HepG2 (cell line): Measurements from ENCODE around the gene IGFBP7. TPM values are rescaled to one million over a fixed set of nuclear protein-coding genes. Genes with fewer than 3 reads are reported as not detected.

Experiments
- ATAC-seq: fragments of 200-7000 bp; cut with Tn5 transposase; 3 replicates; pipeline ENCODE4 v1.9.1; 2020; ENCODE audit warnings: mild to moderate bottlenecking, moderate library complexity
- BruUV-seq: library from RNA; stranded (reverse); fragments of 400-500 nt; replicated peaks from 2 replicates; lab custom pipeline; 2021; lab: Mats Ljungman, UMichigan
- CTCF ChIA-PET: fragments of 300-600 bp; formaldehyde crosslinking; extraction: SDS; loops from one replicate; lab custom pipeline; 2021; ENCODE audit warnings: low total read pairs, inconsistent platforms, low intra/inter-chr PET ratio; lab: Yijun Ruan, JAX
- POLR2A ChIA-PET: fragments of 350-600 bp; sonication (Branson Sonifier 250); formaldehyde crosslinking; loops from one replicate; lab custom pipeline; 2020; ENCODE audit warnings: antibody characterized with exemption, inconsistent platforms; lab: Yijun Ruan, JAX
- DNase-seq: peaks from one replicate; pipeline ENCODE4 v3.0.0-alpha.2; 2015; ENCODE audit warnings: low spot score
- FAIRE-seq: peaks from 3 replicates; lab custom pipeline; 2011; peaks lifted over from hg19 to GRCh38; lab: Jason Lieb, UNC
- H2AFZ ChIP-seq: one replicate; pipeline ENCODE4 v1.6.1; 2011; ENCODE audit warnings: low read length, inconsistent platforms
- H3K27ac ChIP-seq: fragments of 300-600 bp; 3 replicates; pipeline ENCODE4 v1.8.0; 2011; ENCODE audit warnings: mixed run types, mild to moderate bottlenecking, mixed read lengths, low read length, inconsistent platforms; ENCODE audit not compliant: insufficient read depth; ENCODE audit errors: extremely low read length
- H3K27me3 ChIP-seq, 2 experiments: fragments of 200-600 bp in 1 of 2; 2 replicates in 1 of 2; 3 replicates in 1 of 2; pipeline versions ENCODE4 v1.6.0 to v1.8.0; 2011; ENCODE audit warnings: low read length in 2 of 2, mild to moderate bottlenecking in 2 of 2, moderate library complexity in 2 of 2, inconsistent platforms in 1 of 2; ENCODE audit not compliant: insufficient read depth in 2 of 2, control insufficient read depth in 1 of 2
- H3K36me3 ChIP-seq, 2 experiments: fragments of 200-600 bp in 1 of 2; replicated peaks in 1 of 2; 2 replicates in 1 of 2; 3 replicates in 1 of 2; pipeline versions ENCODE4 v1.5.1 to v1.8.0; 2011; ENCODE audit warnings: low read length in 2 of 2, inconsistent platforms in 1 of 2; ENCODE audit not compliant: insufficient read depth in 2 of 2, control insufficient read depth in 1 of 2
- H3K4me1 ChIP-seq: 2 replicates; pipeline ENCODE4 v1.5.1; 2012; ENCODE audit warnings: low read length, inconsistent platforms; ENCODE audit not compliant: insufficient read depth
- H3K4me2 ChIP-seq: 2 replicates; pipeline ENCODE4 v1.6.0; 2011; ENCODE audit warnings: low read depth, low read length, inconsistent platforms
- H3K4me3 ChIP-seq, 3 experiments: fragments of 200-600 bp in 1 of 3; sonication (generic), shearing (Covaris generic) in 1 of 3; replicated peaks in 1 of 3; 2 replicates each; pipeline ENCODE4 v1.5.1; 2011 to 2016; ENCODE audit warnings: low read length in 3 of 3, inconsistent platforms in 2 of 3, low read depth in 2 of 3, mild to moderate bottlenecking in 2 of 3, control low read depth in 1 of 3, mixed read lengths in 1 of 3; ENCODE audit not compliant: insufficient read depth in 1 of 3
- H3K79me2 ChIP-seq: one replicate; pipeline ENCODE4 v1.6.1; 2011; ENCODE audit warnings: low read length, inconsistent platforms; ENCODE audit not compliant: insufficient read depth
- H3K9ac ChIP-seq: 2 replicates; pipeline ENCODE4 v1.6.0; 2011; ENCODE audit warnings: mild to moderate bottlenecking, low read depth, low read length, inconsistent platforms; ENCODE audit not compliant: insufficient read depth
- H3K9me3 ChIP-seq: 2 replicates; pipeline ENCODE4 v1.5.1; 2012; ENCODE audit warnings: mild to moderate bottlenecking, low read length
- H4K20me1 ChIP-seq: 2 replicates; pipeline ENCODE4 v1.6.0; 2011; ENCODE audit warnings: inconsistent platforms, mild to moderate bottlenecking, low read length, moderate library complexity; ENCODE audit not compliant: insufficient read depth
- DPF2 ChIP-seq: sonication (generic); formaldehyde crosslinking; IDR thresholded peaks from 2 replicates; pipeline ENCODE4 v1.4.0; 2020; ENCODE audit warnings: mild to moderate bottlenecking, low read depth, missing genetic modification reagents, borderline replicate concordance
- IKZF4 ChIP-seq: sonication (generic); formaldehyde crosslinking; IDR thresholded peaks from 2 replicates; pipeline ENCODE4 v1.5.1; 2020; ENCODE audit warnings: borderline replicate concordance, mild to moderate bottlenecking, low read depth, missing genetic modification reagents; ENCODE audit errors: not compliant biosample characterization
- MTA1 ChIP-seq: sonication (generic); formaldehyde crosslinking; IDR thresholded peaks from 2 replicates; pipeline ENCODE4 v1.4.0; 2020; ENCODE audit warnings: missing genetic modification reagents, mild to moderate bottlenecking, borderline replicate concordance
- SAFB2 ChIP-seq: sonication (generic); formaldehyde crosslinking; IDR thresholded peaks from 2 replicates; pipeline ENCODE4 v1.5.1; 2020; ENCODE audit warnings: missing genetic modification reagents, low read depth, mild to moderate bottlenecking, borderline replicate concordance
- SKI ChIP-seq: fragments of 450-650 bp; IDR thresholded peaks from one replicate; pipeline ENCODE4 v1.6.1; 2018; ENCODE audit warnings: mild to moderate bottlenecking; ENCODE audit not compliant: partially characterized antibody
- SRSF9 ChIP-seq: fragments of 200-400 bp; formaldehyde crosslinking; IDR thresholded peaks from 2 replicates; pipeline ENCODE4 v1.6.1; 2018; ENCODE audit warnings: borderline replicate concordance, mild to moderate bottlenecking, low read depth, low read length; ENCODE audit not compliant: insufficient read depth, poor library complexity, severe bottlenecking
- XRCC5 ChIP-seq: fragments of 200-400 bp; formaldehyde crosslinking; optimal IDR thresholded peaks from 2 replicates; pipeline ENCODE3; 2017; ENCODE audit warnings: mild to moderate bottlenecking, low read length
- ZNF138 ChIP-seq: sonication (generic); formaldehyde crosslinking; IDR thresholded peaks from 2 replicates; pipeline ENCODE4 v1.5.0; 2020; ENCODE audit warnings: mild to moderate bottlenecking, low read depth, missing genetic modification reagents
- ZNF207 ChIP-seq: fragments of 450-650 bp; IDR thresholded peaks from 2 replicates; pipeline ENCODE4 v1.6.1; 2016; ENCODE audit warnings: antibody characterized with exemption, borderline replicate concordance
- ZNF44 ChIP-seq: sonication (generic); formaldehyde crosslinking; IDR thresholded peaks from 2 replicates; pipeline ENCODE4 v1.5.1; 2020; ENCODE audit warnings: mild to moderate bottlenecking, missing genetic modification reagents
- ZNF614 ChIP-seq: IDR thresholded peaks from 2 replicates; pipeline ENCODE4 v1.6.1; 2018; ENCODE audit warnings: missing biosample characterization, missing genetic modification reagents, inconsistent platforms, borderline replicate concordance
- ZNF709 ChIP-seq: sonication (generic); formaldehyde crosslinking; IDR thresholded peaks from 2 replicates; pipeline ENCODE4 v1.5.0; 2020; ENCODE audit warnings: mild to moderate bottlenecking, missing genetic modification reagents
- WGBS: methylation state at CpG from one replicate; pipeline ENCODE4 v1.1.6; 2017; ENCODE audit warnings: low lambda C conversion rate; 5-methylcytosine and 5-hydroxymethylcytosine counted together
- in situ Hi-C: cut with HindIII; loops from 2 replicates; pipeline ENCODE4 v1.10.0; 2017; ENCODE audit warnings: low pct_unique_long_range_greater_than_20kb; ENCODE audit not compliant: extremely low pct_ligation_motif_present
- intact Hi-C: fragments of 100-400 bp; cut with micrococcal nuclease; formaldehyde crosslinking; loops from one replicate; pipeline ENCODE4 v1.10.0; 2022; ENCODE audit not compliant: unreplicated experiment
- polyA plus RNA-seq, 8 experiments: library from polyadenylated mRNA; depleted of rRNA in 3 of 8; stranded (reverse) in 7 of 8; unstranded in 1 of 8; fragments of >200 nt; fragmentation: Illumina TruSeq in 4 of 8; extraction: Trizol in 4 of 8; gene quantifications; 2 replicates each; pipeline versions ENCODE4 v1.2.1 to v1.2.3, GENCODE V29; 2011 to 2016; ENCODE audit warnings: low read depth in 4 of 8, missing spikeins in 1 of 8, mixed read lengths in 1 of 8; ENCODE audit not compliant: insufficient read depth in 1 of 8
- total RNA-seq, 5 experiments: library from RNA; depleted of rRNA; stranded (reverse); fragments of >200 nt; fragmentation: Illumina TruSeq; extraction: Trizol; gene quantifications; 2 replicates each; pipeline ENCODE4 v1.2.3, GENCODE V29; 2016; ENCODE audit warnings: low read depth in 1 of 5

IGFBP7 gene
- total and polyA plus RNA-seq, 2 of the 13 experiments (the other 11 are each of a cell fraction or from before 2014, with no cell fraction given): 1.1 to 1.3 TPM

GRCh38 chr4:57061395-57061794, 48.8 kb downstream of the IGFBP7 start:
- H3K4me1 ChIP-seq: no peaks in the 10 kb centered on the region
- H3K4me2 ChIP-seq: no peak overlapping the region
- no peaks in the 10 kb centered on the region for H3K79me2 ChIP-seq
- no peaks in the 10 kb centered on the region for H4K20me1 ChIP-seq
- peaks cover 0 to 5% of the 10 kb centered on the region in 2 experiments; a peak in 2 of 5 replicates for H3K27me3 ChIP-seq
- WGBS: 47% methylated on average over 5 of the region's 5 CpGs
- FAIRE-seq (no peak), DNase-seq (no peak), ATAC-seq (no peak)
- no peak overlapping the region for H2AFZ ChIP-seq
- BruUV-seq: no TSS peak
- in situ Hi-C loops (loop anchor here (5.0 kb wide), 1 partner anchor 91 kb away; no protein-coding TSS in a partner anchor), intact Hi-C loops (no loop called here)
- CTCF ChIA-PET: no interaction called here
- POLR2A ChIA-PET: no interaction called here
- no peak overlapping the region for H3K9ac ChIP-seq
- no peaks in the 10 kb centered on the region for H3K9me3 ChIP-seq
- H3K27ac ChIP-seq: no peak overlapping the region
- no peaks in the 10 kb centered on the region for H3K36me3 ChIP-seq
- no peak overlapping the region for H3K4me3 ChIP-seq
- TF ChIP-seq SKI: no peak
- no peak for TF ChIP-seq ZNF614 (CRISPR knock-in tag)
- TF ChIP-seq ZNF44 (CRISPR knock-in tag): no peak
- no peak for TF ChIP-seq SRSF9
- no peak for TF ChIP-seq SAFB2
- TF ChIP-seq XRCC5: no peak
- TF ChIP-seq ZNF709 (CRISPR knock-in tag): no peak
- TF ChIP-seq ZNF207: no peak
- TF ChIP-seq DPF2 (CRISPR knock-in tag): no peak
- no peak for TF ChIP-seq MTA1 (CRISPR knock-in tag)
- no peak for TF ChIP-seq ZNF138 (CRISPR knock-in tag)
- TF ChIP-seq IKZF4 (CRISPR knock-in tag): no peak
